ENCODE results near the gene VWDE. TPM values are rescaled to one million over a fixed set of nuclear protein-coding genes. Genes with fewer than 3 reads are reported as not detected.

VWDE gene
- total and polyA plus RNA-seq, 2 of the 13 experiments (the other 11 are each of a cell fraction or from before 2014, with no cell fraction given): 0.12 to 0.27 TPM

DNA sequence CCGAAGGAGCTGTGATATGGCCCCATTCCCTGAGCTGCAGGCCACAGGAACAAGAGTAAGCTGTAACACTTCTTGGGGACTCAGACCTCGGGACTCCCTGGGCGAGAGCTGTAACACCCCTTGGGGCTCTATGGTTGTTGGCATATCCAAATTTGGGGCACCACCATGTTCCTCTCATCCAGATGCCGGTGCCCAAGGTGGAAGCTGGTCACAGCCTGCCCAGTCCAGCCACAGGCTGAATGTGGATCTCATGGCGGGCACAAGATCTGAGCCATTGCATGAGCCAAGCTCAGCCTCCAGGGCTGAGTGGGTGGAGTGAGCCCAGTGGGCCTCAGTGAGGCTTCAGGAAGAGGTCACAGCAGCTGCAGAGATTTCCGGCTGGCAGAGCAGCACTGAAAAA is 113.7 kb downstream of the VWDE start (continued):
- no peak for TF ChIP-seq FOXO1 (CRISPR knock-in tag; IDR thresholded peaks at IDR 0.05)
- TF ChIP-seq, protein P1, sequence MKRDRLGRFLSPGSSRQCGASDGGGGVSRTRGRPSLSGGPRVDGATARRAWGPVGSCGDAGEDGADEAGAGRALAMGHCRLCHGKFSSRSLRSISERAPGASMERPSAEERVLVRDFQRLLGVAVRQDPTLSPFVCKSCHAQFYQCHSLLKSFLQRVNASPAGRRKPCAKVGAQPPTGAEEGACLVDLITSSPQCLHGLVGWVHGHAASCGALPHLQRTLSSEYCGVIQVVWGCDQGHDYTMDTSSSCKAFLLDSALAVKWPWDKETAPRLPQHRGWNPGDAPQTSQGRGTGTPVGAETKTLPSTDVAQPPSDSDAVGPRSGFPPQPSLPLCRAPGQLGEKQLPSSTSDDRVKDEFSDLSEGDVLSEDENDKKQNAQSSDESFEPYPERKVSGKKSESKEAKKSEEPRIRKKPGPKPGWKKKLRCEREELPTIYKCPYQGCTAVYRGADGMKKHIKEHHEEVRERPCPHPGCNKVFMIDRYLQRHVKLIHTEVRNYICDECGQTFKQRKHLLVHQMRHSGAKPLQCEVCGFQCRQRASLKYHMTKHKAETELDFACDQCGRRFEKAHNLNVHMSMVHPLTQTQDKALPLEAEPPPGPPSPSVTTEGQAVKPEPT (CRISPR knock-in tag; IDR thresholded peaks at IDR 0.05; ENCODE audit: low read depth): no peak

DNA sequence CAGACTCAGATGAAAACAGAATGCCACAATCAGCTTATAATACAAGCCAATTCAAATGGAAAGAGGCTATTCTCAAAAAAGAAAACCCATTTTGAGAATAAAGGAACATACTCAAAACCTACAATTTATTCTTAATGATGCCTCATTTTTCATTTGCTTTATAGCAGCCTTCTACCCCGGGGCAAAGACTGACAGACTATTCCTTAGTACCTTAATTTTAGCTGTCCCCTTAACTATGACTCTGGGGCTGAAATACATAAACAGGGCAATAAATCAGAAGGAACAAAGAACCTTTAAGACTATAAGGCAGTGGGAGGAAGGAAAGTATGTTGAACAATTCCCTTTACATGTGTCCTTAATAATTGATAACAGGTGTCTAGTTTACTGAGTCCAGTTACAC is 115.8 kb downstream of the VWDE start:
- no peak overlapping the region for H3K4me2 ChIP-seq (ENCODE audit: low read depth, low read length)
- no peak overlapping the region for H3K4me3 ChIP-seq (replicated peaks in 1 of 3; ENCODE audit: insufficient read depth in 1 of 3, low read depth in 2 of 3, low read length in 3 of 3)
- ATAC-seq: no peak
- H4K20me1 ChIP-seq (ENCODE audit: insufficient read depth, low read length): no peaks in the 10 kb centered on the region
- WGBS (ENCODE audit: low lambda C conversion rate): 0% methylated on average over 1 of the region's 1 CpG
- no peak overlapping the region for H2AFZ ChIP-seq (ENCODE audit: low read length)
- intact Hi-C loops (cut with micrococcal nuclease; ENCODE audit: unreplicated experiment): no loop called here
- ChIA-PET CTCF (ENCODE audit: low intra/inter-chr PET ratio, low total read pairs) (no interaction called here), POLR2A (no interaction called here)
- no peaks in the 10 kb centered on the region for H3K27me3 ChIP-seq (ENCODE audit: control insufficient read depth in 1 of 2, insufficient read depth in 2 of 2, low read length in 2 of 2)
- BruUV-seq (replicated peaks): no TSS peak
- no peak for FAIRE-seq
- no peak overlapping the region for H3K9ac ChIP-seq (ENCODE audit: insufficient read depth, low read depth, low read length)
- in situ Hi-C loops (cut with HindIII; ENCODE audit: extremely low pct_ligation_motif_present, low pct_unique_long_range_greater_than_20kb): no loop called here
- no peaks in the 10 kb centered on the region for H3K79me2 ChIP-seq (ENCODE audit: insufficient read depth, low read length)
- H3K4me1 ChIP-seq (ENCODE audit: insufficient read depth, low read length): no peaks in the 10 kb centered on the region
- H3K27ac ChIP-seq (ENCODE audit: extremely low read length, insufficient read depth, low read length): no peak overlapping the region
- H3K9me3 ChIP-seq (ENCODE audit: low read length): peaks cover 19% of the 10 kb centered on the region
- no peak for DNase-seq (ENCODE audit: low spot score)
- no peaks in the 10 kb centered on the region for H3K36me3 ChIP-seq (replicated peaks in 1 of 2; ENCODE audit: control insufficient read depth in 1 of 2, insufficient read depth in 2 of 2, low read length in 2 of 2)
- TF ChIP-seq ZNF251 (CRISPR knock-in tag; IDR thresholded peaks at IDR 0.05) (no peak), HOXA7 (CRISPR knock-in tag; IDR thresholded peaks at IDR 0.05) (no peak), GABPB1 (CRISPR knock-in tag; IDR thresholded peaks at IDR 0.05) (no peak), ZNF878 (CRISPR knock-in tag; IDR thresholded peaks at IDR 0.05) (no peak), JARID2 (CRISPR knock-in tag; IDR thresholded peaks at IDR 0.05; ENCODE audit: insufficient replicate concordance) (no peak), NCOA1 (CRISPR knock-in tag; IDR thresholded peaks at IDR 0.05) (no peak), ZNF766 (CRISPR knock-in tag; IDR thresholded peaks at IDR 0.05; ENCODE audit: borderline replicate concordance) (no peak), ZNF143 (CRISPR knock-in tag; IDR thresholded peaks at IDR 0.05) (no peak)
- TF ChIP-seq, protein P2, sequence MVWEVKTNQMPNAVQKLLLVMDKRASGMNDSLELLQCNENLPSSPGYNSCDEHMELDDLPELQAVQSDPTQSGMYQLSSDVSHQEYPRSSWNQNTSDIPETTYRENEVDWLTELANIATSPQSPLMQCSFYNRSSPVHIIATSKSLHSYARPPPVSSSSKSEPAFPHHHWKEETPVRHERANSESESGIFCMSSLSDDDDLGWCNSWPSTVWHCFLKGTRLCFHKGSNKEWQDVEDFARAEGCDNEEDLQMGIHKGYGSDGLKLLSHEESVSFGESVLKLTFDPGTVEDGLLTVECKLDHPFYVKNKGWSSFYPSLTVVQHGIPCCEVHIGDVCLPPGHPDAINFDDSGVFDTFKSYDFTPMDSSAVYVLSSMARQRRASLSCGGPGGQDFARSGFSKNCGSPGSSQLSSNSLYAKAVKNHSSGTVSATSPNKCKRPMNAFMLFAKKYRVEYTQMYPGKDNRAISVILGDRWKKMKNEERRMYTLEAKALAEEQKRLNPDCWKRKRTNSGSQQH (CRISPR knock-in tag; IDR thresholded peaks at IDR 0.05; ENCODE audit: low read depth): no peak
- TF ChIP-seq, protein P3, sequence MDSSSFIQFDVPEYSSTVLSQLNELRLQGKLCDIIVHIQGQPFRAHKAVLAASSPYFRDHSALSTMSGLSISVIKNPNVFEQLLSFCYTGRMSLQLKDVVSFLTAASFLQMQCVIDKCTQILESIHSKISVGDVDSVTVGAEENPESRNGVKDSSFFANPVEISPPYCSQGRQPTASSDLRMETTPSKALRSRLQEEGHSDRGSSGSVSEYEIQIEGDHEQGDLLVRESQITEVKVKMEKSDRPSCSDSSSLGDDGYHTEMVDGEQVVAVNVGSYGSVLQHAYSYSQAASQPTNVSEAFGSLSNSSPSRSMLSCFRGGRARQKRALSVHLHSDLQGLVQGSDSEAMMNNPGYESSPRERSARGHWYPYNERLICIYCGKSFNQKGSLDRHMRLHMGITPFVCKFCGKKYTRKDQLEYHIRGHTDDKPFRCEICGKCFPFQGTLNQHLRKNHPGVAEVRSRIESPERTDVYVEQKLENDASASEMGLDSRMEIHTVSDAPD (CRISPR knock-in tag; IDR thresholded peaks at IDR 0.05): no peak
- TF ChIP-seq, protein P4, sequence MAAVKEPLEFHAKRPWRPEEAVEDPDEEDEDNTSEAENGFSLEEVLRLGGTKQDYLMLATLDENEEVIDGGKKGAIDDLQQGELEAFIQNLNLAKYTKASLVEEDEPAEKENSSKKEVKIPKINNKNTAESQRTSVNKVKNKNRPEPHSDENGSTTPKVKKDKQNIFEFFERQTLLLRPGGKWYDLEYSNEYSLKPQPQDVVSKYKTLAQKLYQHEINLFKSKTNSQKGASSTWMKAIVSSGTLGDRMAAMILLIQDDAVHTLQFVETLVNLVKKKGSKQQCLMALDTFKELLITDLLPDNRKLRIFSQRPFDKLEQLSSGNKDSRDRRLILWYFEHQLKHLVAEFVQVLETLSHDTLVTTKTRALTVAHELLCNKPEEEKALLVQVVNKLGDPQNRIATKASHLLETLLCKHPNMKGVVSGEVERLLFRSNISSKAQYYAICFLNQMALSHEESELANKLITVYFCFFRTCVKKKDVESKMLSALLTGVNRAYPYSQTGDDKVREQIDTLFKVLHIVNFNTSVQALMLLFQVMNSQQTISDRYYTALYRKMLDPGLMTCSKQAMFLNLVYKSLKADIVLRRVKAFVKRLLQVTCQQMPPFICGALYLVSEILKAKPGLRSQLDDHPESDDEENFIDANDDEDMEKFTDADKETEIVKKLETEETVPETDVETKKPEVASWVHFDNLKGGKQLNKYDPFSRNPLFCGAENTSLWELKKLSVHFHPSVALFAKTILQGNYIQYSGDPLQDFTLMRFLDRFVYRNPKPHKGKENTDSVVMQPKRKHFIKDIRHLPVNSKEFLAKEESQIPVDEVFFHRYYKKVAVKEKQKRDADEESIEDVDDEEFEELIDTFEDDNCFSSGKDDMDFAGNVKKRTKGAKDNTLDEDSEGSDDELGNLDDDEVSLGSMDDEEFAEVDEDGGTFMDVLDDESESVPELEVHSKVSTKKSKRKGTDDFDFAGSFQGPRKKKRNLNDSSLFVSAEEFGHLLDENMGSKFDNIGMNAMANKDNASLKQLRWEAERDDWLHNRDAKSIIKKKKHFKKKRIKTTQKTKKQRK (IDR thresholded peaks at IDR 0.05; ENCODE audit: low read length): no peak
- TF ChIP-seq, protein P5, sequence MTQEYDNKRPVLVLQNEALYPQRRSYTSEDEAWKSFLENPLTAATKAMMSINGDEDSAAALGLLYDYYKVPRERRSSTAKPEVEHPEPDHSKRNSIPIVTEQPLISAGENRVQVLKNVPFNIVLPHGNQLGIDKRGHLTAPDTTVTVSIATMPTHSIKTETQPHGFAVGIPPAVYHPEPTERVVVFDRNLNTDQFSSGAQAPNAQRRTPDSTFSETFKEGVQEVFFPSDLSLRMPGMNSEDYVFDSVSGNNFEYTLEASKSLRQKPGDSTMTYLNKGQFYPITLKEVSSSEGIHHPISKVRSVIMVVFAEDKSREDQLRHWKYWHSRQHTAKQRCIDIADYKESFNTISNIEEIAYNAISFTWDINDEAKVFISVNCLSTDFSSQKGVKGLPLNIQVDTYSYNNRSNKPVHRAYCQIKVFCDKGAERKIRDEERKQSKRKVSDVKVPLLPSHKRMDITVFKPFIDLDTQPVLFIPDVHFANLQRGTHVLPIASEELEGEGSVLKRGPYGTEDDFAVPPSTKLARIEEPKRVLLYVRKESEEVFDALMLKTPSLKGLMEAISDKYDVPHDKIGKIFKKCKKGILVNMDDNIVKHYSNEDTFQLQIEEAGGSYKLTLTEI (CRISPR knock-in tag; conservative IDR thresholded peaks at IDR 0.05): no peak

All from HepG2 (cell line).